Measurements from ENCODE around the gene GMPS. TPM values are rescaled to one million over a fixed set of nuclear protein-coding genes. Genes with fewer than 3 reads are reported as not detected.

Gene GMPS
- total and polyA plus RNA-seq, 9 of the 15 experiments (the other 6 are each of a cell fraction or from before 2014, with no cell fraction given), result 73.7 to 282 (median 156) TPM

DNA sequence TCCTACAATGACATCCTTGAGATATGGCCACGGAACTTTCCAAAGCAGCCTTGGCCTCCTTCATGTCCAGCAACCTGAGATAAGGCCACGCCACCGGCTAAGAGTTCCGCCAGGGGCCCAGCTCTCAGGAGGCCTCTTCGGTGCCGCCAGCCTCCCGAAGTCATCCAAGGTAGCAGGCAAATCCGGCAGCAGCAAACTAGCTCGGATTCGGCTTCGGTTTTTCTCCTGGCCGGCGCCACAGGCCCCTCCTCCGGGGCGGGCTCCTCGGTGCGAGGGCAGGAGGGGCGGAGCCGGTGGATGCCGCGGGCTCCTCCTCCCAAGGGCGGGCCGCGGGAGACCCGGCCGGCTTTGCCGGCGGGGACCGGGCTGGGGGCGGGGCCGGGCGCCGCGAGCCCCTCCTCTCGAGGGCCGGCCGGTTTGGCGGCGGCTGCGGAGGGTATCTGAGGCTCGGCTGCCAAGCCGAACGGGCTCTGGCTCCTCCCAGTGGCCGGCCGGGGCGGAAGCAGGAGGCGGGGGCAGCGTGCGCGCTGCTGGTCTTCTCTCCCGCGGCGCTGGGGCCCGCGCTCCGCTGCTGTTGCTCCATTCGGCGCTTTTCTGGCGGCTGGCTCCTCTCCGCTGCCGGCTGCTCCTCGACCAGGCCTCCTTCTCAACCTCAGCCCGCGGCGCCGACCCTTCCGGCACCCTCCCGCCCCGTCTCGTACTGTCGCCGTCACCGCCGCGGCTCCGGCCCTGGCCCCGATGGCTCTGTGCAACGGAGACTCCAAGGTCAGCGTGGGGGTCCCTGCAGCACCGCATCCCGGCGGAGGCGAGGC is at the start of gene GMPS (continued):
- TF ChIP-seq, protein P1, sequence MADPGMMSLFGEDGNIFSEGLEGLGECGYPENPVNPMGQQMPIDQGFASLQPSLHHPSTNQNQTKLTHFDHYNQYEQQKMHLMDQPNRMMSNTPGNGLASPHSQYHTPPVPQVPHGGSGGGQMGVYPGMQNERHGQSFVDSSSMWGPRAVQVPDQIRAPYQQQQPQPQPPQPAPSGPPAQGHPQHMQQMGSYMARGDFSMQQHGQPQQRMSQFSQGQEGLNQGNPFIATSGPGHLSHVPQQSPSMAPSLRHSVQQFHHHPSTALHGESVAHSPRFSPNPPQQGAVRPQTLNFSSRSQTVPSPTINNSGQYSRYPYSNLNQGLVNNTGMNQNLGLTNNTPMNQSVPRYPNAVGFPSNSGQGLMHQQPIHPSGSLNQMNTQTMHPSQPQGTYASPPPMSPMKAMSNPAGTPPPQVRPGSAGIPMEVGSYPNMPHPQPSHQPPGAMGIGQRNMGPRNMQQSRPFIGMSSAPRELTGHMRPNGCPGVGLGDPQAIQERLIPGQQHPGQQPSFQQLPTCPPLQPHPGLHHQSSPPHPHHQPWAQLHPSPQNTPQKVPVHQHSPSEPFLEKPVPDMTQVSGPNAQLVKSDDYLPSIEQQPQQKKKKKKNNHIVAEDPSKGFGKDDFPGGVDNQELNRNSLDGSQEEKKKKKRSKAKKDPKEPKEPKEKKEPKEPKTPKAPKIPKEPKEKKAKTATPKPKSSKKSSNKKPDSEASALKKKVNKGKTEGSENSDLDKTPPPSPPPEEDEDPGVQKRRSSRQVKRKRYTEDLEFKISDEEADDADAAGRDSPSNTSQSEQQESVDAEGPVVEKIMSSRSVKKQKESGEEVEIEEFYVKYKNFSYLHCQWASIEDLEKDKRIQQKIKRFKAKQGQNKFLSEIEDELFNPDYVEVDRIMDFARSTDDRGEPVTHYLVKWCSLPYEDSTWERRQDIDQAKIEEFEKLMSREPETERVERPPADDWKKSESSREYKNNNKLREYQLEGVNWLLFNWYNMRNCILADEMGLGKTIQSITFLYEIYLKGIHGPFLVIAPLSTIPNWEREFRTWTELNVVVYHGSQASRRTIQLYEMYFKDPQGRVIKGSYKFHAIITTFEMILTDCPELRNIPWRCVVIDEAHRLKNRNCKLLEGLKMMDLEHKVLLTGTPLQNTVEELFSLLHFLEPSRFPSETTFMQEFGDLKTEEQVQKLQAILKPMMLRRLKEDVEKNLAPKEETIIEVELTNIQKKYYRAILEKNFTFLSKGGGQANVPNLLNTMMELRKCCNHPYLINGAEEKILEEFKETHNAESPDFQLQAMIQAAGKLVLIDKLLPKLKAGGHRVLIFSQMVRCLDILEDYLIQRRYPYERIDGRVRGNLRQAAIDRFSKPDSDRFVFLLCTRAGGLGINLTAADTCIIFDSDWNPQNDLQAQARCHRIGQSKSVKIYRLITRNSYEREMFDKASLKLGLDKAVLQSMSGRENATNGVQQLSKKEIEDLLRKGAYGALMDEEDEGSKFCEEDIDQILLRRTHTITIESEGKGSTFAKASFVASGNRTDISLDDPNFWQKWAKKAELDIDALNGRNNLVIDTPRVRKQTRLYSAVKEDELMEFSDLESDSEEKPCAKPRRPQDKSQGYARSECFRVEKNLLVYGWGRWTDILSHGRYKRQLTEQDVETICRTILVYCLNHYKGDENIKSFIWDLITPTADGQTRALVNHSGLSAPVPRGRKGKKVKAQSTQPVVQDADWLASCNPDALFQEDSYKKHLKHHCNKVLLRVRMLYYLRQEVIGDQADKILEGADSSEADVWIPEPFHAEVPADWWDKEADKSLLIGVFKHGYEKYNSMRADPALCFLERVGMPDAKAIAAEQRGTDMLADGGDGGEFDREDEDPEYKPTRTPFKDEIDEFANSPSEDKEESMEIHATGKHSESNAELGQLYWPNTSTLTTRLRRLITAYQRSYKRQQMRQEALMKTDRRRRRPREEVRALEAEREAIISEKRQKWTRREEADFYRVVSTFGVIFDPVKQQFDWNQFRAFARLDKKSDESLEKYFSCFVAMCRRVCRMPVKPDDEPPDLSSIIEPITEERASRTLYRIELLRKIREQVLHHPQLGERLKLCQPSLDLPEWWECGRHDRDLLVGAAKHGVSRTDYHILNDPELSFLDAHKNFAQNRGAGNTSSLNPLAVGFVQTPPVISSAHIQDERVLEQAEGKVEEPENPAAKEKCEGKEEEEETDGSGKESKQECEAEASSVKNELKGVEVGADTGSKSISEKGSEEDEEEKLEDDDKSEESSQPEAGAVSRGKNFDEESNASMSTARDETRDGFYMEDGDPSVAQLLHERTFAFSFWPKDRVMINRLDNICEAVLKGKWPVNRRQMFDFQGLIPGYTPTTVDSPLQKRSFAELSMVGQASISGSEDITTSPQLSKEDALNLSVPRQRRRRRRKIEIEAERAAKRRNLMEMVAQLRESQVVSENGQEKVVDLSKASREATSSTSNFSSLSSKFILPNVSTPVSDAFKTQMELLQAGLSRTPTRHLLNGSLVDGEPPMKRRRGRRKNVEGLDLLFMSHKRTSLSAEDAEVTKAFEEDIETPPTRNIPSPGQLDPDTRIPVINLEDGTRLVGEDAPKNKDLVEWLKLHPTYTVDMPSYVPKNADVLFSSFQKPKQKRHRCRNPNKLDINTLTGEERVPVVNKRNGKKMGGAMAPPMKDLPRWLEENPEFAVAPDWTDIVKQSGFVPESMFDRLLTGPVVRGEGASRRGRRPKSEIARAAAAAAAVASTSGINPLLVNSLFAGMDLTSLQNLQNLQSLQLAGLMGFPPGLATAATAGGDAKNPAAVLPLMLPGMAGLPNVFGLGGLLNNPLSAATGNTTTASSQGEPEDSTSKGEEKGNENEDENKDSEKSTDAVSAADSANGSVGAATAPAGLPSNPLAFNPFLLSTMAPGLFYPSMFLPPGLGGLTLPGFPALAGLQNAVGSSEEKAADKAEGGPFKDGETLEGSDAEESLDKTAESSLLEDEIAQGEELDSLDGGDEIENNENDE (IDR thresholded peaks at IDR 0.05; ENCODE audit: low read depth, low read length), result no peak
- TF ChIP-seq CBFB (CRISPR knock-in tag; IDR thresholded peaks at IDR 0.05) (no peak), LARP7 (IDR thresholded peaks at IDR 0.05) (no peak), ZNF717 (CRISPR knock-in tag; IDR thresholded peaks at IDR 0.05) (no peak), ZBTB7A (IDR thresholded peaks at IDR 0.05; ENCODE audit: borderline replicate concordance, control insufficient read depth, low read depth, low read length) (peak; percentile 86)

Data from K562 (cell line).